GM23338 (cell line): Measurements from ENCODE around the gene PGLYRP2. TPM values are rescaled to one million over a fixed set of nuclear protein-coding genes. Genes with fewer than 3 reads are reported as not detected.

ENCODE experiments used
- ATAC-seq: fragments of 200-7000 bp; cut with Tn5 transposase; 3 replicates; pipeline ENCODE4 v1.9.1; 2020
- DNase-seq: peaks from one replicate; pipeline ENCODE4 v3.0.0-alpha.2; 2015; ENCODE audit warnings: low spot score
- H2AFZ ChIP-seq: fragments of 200-600 bp; sonication (generic); 2 replicates; pipeline ENCODE4 v1.8.0; 2016; ENCODE audit warnings: antibody characterized with exemption, mild to moderate bottlenecking, moderate library complexity
- H3F3A ChIP-seq: fragments of 200-600 bp; sonication (generic); replicated peaks from 2 replicates; pipeline ENCODE4 v1.8.0; 2017; ENCODE audit warnings: antibody characterized with exemption, mixed run types, low read depth
- H3K27ac ChIP-seq: fragments of 200-600 bp; sonication (generic); 2 replicates; pipeline ENCODE4 v1.6.1; 2016; ENCODE audit warnings: low read depth
- H3K27me3 ChIP-seq: fragments of 200-600 bp; sonication (generic); 2 replicates; pipeline ENCODE4 v1.8.0; 2016; ENCODE audit warnings: mild to moderate bottlenecking, mixed run types, moderate library complexity; ENCODE audit not compliant: insufficient read depth
- H3K36me3 ChIP-seq: fragments of 200-600 bp; sonication (generic); 2 replicates; pipeline ENCODE4 v1.8.0; 2016; ENCODE audit warnings: mild to moderate bottlenecking; ENCODE audit not compliant: insufficient read depth
- H3K4me1 ChIP-seq: fragments of 200-600 bp; sonication (generic); 2 replicates; pipeline ENCODE4 v1.8.0; 2016; ENCODE audit warnings: mild to moderate bottlenecking, moderate library complexity; ENCODE audit not compliant: insufficient read depth
- H3K4me2 ChIP-seq: fragments of 200-600 bp; sonication (generic); 2 replicates; pipeline ENCODE4 v1.7.1; 2017; ENCODE audit warnings: mixed run types
- H3K4me3 ChIP-seq: fragments of 200-600 bp; sonication (generic); 2 replicates; pipeline ENCODE4 v1.6.1; 2016; ENCODE audit warnings: mixed run types
- H3K79me2 ChIP-seq: fragments of 200-600 bp; sonication (generic); replicated peaks from 2 replicates; pipeline ENCODE4 v1.8.0; 2017; ENCODE audit warnings: mild to moderate bottlenecking; ENCODE audit not compliant: insufficient read depth
- H3K9me2 ChIP-seq: fragments of 200-600 bp; sonication (generic); 2 replicates; pipeline ENCODE4 v1.8.0; 2017; ENCODE audit not compliant: insufficient read depth
- H4K20me1 ChIP-seq: fragments of 200-600 bp; sonication (generic); replicated peaks from 2 replicates; pipeline ENCODE4 v1.8.0; 2017; ENCODE audit warnings: mild to moderate bottlenecking; ENCODE audit not compliant: insufficient read depth
- H3K27ac Mint-ChIP-seq: 2 replicates; pipeline ENCODE4 v1.8.0; 2020; ENCODE audit warnings: inconsistent platforms, mild to moderate bottlenecking, moderate library complexity, mixed read lengths
- H3K27me3 Mint-ChIP-seq: 3 replicates; pipeline ENCODE4 v1.8.0; 2022; ENCODE audit warnings: low read depth, mild to moderate bottlenecking, moderate library complexity, mixed read lengths, inconsistent platforms; ENCODE audit not compliant: insufficient read depth, poor library complexity
- H3K36me3 Mint-ChIP-seq: 3 replicates; pipeline ENCODE4 v1.8.0; 2021; ENCODE audit warnings: low read depth, mild to moderate bottlenecking, inconsistent platforms, moderate library complexity, mixed read lengths
- H3K4me1 Mint-ChIP-seq: 3 replicates; pipeline ENCODE4 v1.8.0; 2020; ENCODE audit warnings: mild to moderate bottlenecking, inconsistent platforms, mixed read lengths
- H3K4me3 Mint-ChIP-seq: 3 replicates; pipeline ENCODE4 v1.8.0; 2021; ENCODE audit warnings: moderate library complexity, mild to moderate bottlenecking, inconsistent platforms, mixed read lengths
- H3K9me3 Mint-ChIP-seq: 3 replicates; pipeline ENCODE4 v1.8.0; 2020; ENCODE audit warnings: moderate library complexity, mild to moderate bottlenecking, inconsistent platforms, mixed read lengths
- CREB1 ChIP-seq: fragments of 250-450 bp; sonication (Bioruptor Pico); IDR thresholded peaks from 2 replicates; pipeline ENCODE4 v1.5.0; 2020; ENCODE audit warnings: low read depth, mild to moderate bottlenecking, moderate library complexity
- EZH2 ChIP-seq: fragments of 200-600 bp; sonication (generic); IDR thresholded peaks from one replicate; pipeline ENCODE4 v1.8.0; 2017; ENCODE audit warnings: antibody characterized with exemption, mild to moderate bottlenecking, low read depth; ENCODE audit not compliant: unreplicated experiment
- EZH2phosphoT487 ChIP-seq: fragments of 200-600 bp; sonication (generic); IDR thresholded peaks from one replicate; pipeline ENCODE4 v1.8.1; 2018; ENCODE audit warnings: antibody characterized with exemption; ENCODE audit not compliant: unreplicated experiment
- NANOG ChIP-seq: IDR thresholded peaks from 2 replicates; pipeline ENCODE4 v1.6.1; 2016; ENCODE audit warnings: antibody characterized with exemption, borderline replicate concordance
- ZNF114 ChIP-seq: fragments of 250-450 bp; sonication (Bioruptor Pico); IDR thresholded peaks from 2 replicates; pipeline ENCODE4 v1.5.0; 2020; ENCODE audit warnings: mild to moderate bottlenecking, moderate library complexity
- ZNF331 ChIP-seq: fragments of 250-450 bp; sonication (Bioruptor Pico); IDR thresholded peaks from 2 replicates; pipeline ENCODE4 v1.5.0; 2020; ENCODE audit warnings: low read depth, mild to moderate bottlenecking, moderate library complexity
- polyA plus RNA-seq: library from polyadenylated mRNA; unstranded; fragments of >200 nt; fragmentation: Nextera tagmentation; extraction: Ambion mirVana; gene quantifications from 2 replicates; pipeline ENCODE4 v1.2.1, GENCODE V29; 2016
- total RNA-seq: library from RNA; depleted of rRNA; stranded (reverse); fragments of >200 nt; shearing (Covaris generic); gene quantifications from 2 replicates; pipeline ENCODE4 v1.2.3, GENCODE V29; 2014
- TF ChIP-seq, protein P1 (sequence below): IDR thresholded peaks from one replicate; pipeline ENCODE4 v1.6.1; 2018; ENCODE audit warnings: antibody characterized with exemption; ENCODE audit not compliant: unreplicated experiment
- TF ChIP-seq, protein P2 (sequence below), 2 experiments: fragments of 200-600 bp in 1 of 2; sonication (generic) in 1 of 2; conservative IDR thresholded peaks; 2 replicates each; pipeline versions ENCODE4 v1.5.1 to v1.6.1; 2016 to 2017; ENCODE audit warnings: antibody characterized with exemption in 2 of 2, low read depth in 2 of 2, mild to moderate bottlenecking in 2 of 2, moderate library complexity in 1 of 2

Gene PGLYRP2
- total and polyA plus RNA-seq, 2 experiments from 2014 or later = not detected

DNA sequence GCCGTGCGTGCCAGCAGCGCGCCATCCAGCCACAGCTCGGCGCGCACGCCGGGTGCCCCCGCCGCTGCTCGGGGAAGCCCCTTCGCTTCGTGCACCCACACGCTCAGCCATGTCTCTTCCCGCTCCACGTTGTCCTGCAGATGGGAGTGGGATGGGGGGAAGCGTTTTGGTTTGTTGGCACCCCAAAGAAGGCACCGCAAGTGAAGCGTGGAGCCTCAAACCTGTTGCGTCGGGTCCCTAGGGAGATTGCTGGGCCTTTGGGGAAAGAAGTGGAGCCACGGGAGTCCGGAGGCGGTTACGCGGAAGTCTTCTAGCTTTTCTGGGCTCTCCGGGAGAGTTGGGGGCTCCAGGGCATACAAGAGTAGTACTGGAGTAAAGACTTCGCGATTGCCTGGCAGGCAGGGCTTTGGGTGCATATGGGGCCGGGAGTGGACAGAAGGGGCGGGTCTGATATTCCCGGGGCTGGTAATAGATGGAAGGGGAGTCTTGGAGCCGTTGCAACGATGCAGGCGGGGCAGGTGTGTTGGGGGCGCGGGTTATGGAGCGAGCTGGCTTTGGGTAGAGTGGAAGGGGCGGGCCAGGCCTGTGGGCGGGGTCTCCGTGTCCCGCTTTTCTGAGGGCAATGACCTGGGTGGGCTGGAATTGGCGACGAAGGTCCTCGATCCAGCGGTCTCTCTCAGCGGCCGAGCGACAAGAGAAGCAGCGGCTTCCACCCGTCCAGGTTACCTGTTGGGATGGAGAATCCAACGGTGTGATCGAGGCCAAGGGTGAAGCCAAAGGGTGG lies 21.4 kb downstream of the PGLYRP2 start:
- H3K27ac Mint-ChIP-seq = no peak overlapping the region
- peaks cover 4% of the 10 kb centered on the region; the same call in 2 of the 3 replicates for H3K9me3 Mint-ChIP-seq
- Histone ChIP-seq H3F3A (0 out of 2 replicates have a peak, but pooled peaks cover 6% of the 10 kb centered on the region), H3K27me3 (peaks cover 78% of the 10 kb centered on the region), H3K79me2 (no peaks in the 10 kb centered on the region), H3K36me3 (no peaks in the 10 kb centered on the region), H3K4me3 (peak overlapping the region; percentile 68), H4K20me1 (no peaks in the 10 kb centered on the region), H2AFZ (peak overlapping the region; percentile 97), H3K9me2 (no peaks in the 10 kb centered on the region), H3K4me2 (peak overlapping the region; percentile 84), H3K4me1 (peaks cover 14% of the 10 kb centered on the region), H3K27ac (no peak overlapping the region)
- H3K4me3 Mint-ChIP-seq = peak overlapping the region; percentile 57
- DNase-seq (peak; percentile 33), ATAC-seq (no peak; the same call in 2 of the 3 replicates)
- H3K4me1 Mint-ChIP-seq = peaks cover 13% of the 10 kb centered on the region; the same call in 1 of the 3 replicates
- peaks cover 70% of the 10 kb centered on the region for H3K27me3 Mint-ChIP-seq
- TF ChIP-seq EZH2 (peak; percentile 80), CREB1 (CRISPR knock-in tag) (no peak)
- no peaks in the 10 kb centered on the region; the same call in 2 of the 3 replicates for H3K36me3 Mint-ChIP-seq

DNA sequence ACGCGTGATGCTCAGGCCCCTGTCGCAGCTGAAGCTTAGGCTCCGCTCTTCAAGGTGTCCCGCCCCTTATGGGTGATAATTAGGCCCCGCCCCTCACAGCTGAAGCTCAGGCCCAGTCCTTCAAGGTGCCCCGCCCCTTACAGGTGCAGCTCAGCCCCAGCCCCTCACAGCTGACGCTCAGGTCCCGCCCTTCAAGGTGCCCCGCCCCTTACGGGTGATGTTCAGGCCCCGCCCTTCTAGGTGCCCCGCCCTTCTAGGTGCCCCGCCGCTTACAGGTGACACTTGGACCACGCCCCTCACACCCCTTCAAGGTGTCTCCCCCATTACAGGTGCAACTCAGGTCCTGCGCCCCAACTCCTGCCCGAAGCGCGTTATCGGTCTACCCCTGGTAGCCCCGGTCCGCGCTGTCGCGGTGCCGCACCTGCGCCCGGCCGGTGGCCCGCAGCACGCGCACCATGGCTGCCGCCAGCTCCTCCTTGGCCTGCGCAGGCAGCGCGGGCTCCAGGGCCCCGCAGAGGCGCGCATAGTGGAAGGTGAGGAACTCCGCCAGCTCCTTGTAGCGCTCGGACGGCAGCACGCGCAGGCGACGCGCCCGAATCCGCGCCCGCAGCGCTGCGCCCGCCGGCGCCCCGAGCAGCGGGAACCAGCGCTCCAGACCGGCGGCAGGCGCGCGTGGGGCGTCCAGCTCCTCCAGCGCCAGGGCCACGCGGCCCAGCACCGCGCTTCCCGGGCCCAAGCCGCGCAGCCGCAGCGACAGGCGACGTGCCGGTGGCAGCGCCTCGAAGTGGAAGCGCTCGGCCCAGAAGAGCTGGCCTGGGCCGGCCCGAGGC lies 22.2 kb downstream of the PGLYRP2 start:
- H3K4me3 ChIP-seq = peak overlapping the region; percentile 68
- peak; percentile 52 for ATAC-seq
- H3K27me3 Mint-ChIP-seq = peaks cover 68% of the 10 kb centered on the region

DNA sequence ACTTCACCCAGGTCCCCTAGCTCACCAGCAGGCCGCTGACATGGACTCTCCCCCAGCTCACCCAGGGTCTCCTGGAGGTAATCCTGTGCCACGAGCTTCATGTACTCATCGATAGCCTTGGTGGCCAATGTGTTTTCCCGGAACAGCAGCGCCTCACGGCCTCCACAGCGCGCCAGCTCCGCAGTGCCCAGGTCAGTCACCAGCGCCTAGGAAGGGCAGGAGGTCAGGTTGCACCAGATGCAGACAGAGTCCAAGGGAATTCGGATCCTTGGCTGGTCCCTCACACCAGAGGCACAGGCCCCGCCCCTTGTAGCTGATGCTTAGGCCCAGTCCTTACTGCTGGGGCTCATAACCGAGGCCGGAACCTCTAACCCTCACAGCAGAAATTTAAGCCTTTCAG lies 22.9 kb downstream of the PGLYRP2 start:
- Histone ChIP-seq H3K4me3 (peak overlapping the region; percentile 68), H3F3A (0 out of 2 replicates have a peak, but pooled peaks cover 12% of the 10 kb centered on the region), H3K4me1 (peaks cover 15% of the 10 kb centered on the region), H4K20me1 (no peaks in the 10 kb centered on the region), H2AFZ (peak overlapping the region; percentile 88; the same call in 1 of the 2 replicates), H3K4me2 (peak overlapping the region; percentile 82), H3K9me2 (no peaks in the 10 kb centered on the region), H3K36me3 (no peaks in the 10 kb centered on the region), H3K27me3 (peaks cover 81% of the 10 kb centered on the region), H3K27ac (no peak overlapping the region), H3K79me2 (no peaks in the 10 kb centered on the region)
- ATAC-seq = no peak
- no peak overlapping the region for H3K27ac Mint-ChIP-seq
- peaks cover 4% of the 10 kb centered on the region; the same call in 2 of the 3 replicates for H3K9me3 Mint-ChIP-seq
- peak overlapping the region; percentile 58 for H3K4me3 Mint-ChIP-seq
- no peak for DNase-seq
- H3K4me1 Mint-ChIP-seq = peaks cover 13% of the 10 kb centered on the region; the same call in 1 of the 3 replicates
- H3K27me3 Mint-ChIP-seq = peaks cover 68% of the 10 kb centered on the region
- H3K36me3 Mint-ChIP-seq = no peaks in the 10 kb centered on the region; the same call in 2 of the 3 replicates
- TF ChIP-seq ZNF331 (CRISPR knock-in tag) (no peak), NANOG (no peak), ZNF114 (CRISPR knock-in tag) (no peak)
- TF ChIP-seq, protein P1, sequence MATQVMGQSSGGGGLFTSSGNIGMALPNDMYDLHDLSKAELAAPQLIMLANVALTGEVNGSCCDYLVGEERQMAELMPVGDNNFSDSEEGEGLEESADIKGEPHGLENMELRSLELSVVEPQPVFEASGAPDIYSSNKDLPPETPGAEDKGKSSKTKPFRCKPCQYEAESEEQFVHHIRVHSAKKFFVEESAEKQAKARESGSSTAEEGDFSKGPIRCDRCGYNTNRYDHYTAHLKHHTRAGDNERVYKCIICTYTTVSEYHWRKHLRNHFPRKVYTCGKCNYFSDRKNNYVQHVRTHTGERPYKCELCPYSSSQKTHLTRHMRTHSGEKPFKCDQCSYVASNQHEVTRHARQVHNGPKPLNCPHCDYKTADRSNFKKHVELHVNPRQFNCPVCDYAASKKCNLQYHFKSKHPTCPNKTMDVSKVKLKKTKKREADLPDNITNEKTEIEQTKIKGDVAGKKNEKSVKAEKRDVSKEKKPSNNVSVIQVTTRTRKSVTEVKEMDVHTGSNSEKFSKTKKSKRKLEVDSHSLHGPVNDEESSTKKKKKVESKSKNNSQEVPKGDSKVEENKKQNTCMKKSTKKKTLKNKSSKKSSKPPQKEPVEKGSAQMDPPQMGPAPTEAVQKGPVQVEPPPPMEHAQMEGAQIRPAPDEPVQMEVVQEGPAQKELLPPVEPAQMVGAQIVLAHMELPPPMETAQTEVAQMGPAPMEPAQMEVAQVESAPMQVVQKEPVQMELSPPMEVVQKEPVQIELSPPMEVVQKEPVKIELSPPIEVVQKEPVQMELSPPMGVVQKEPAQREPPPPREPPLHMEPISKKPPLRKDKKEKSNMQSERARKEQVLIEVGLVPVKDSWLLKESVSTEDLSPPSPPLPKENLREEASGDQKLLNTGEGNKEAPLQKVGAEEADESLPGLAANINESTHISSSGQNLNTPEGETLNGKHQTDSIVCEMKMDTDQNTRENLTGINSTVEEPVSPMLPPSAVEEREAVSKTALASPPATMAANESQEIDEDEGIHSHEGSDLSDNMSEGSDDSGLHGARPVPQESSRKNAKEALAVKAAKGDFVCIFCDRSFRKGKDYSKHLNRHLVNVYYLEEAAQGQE = no peak
- TF ChIP-seq, protein P2, sequence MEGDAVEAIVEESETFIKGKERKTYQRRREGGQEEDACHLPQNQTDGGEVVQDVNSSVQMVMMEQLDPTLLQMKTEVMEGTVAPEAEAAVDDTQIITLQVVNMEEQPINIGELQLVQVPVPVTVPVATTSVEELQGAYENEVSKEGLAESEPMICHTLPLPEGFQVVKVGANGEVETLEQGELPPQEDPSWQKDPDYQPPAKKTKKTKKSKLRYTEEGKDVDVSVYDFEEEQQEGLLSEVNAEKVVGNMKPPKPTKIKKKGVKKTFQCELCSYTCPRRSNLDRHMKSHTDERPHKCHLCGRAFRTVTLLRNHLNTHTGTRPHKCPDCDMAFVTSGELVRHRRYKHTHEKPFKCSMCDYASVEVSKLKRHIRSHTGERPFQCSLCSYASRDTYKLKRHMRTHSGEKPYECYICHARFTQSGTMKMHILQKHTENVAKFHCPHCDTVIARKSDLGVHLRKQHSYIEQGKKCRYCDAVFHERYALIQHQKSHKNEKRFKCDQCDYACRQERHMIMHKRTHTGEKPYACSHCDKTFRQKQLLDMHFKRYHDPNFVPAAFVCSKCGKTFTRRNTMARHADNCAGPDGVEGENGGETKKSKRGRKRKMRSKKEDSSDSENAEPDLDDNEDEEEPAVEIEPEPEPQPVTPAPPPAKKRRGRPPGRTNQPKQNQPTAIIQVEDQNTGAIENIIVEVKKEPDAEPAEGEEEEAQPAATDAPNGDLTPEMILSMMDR (conservative IDR thresholded peaks at IDR 0.05; ENCODE audit: low read depth in 2 of 2) = no peak

More for the DNA sequence above, 22.2 kb downstream of the PGLYRP2 start:
- H3K4me1 Mint-ChIP-seq = peaks cover 13% of the 10 kb centered on the region; the same call in 1 of the 3 replicates
- Histone ChIP-seq H2AFZ (peak overlapping the region; percentile 97), H3K4me1 (peaks cover 15% of the 10 kb centered on the region), H4K20me1 (no peaks in the 10 kb centered on the region), H3K36me3 (no peaks in the 10 kb centered on the region), H3K27ac (no peak overlapping the region), H3F3A (0 out of 2 replicates have a peak, but pooled peaks cover 9% of the 10 kb centered on the region), H3K79me2 (no peaks in the 10 kb centered on the region), H3K4me2 (peak overlapping the region; percentile 84), H3K9me2 (no peaks in the 10 kb centered on the region), H3K27me3 (peaks cover 81% of the 10 kb centered on the region)
- H3K4me3 Mint-ChIP-seq = peak overlapping the region; percentile 58
- TF ChIP-seq EZH2 (peak; percentile 45), EZH2phosphoT487 (no peak)
- peaks cover 4% of the 10 kb centered on the region; the same call in 2 of the 3 replicates for H3K9me3 Mint-ChIP-seq
- DNase-seq = peak; percentile 99
- H3K27ac Mint-ChIP-seq = no peak overlapping the region
- no peaks in the 10 kb centered on the region; the same call in 2 of the 3 replicates for H3K36me3 Mint-ChIP-seq
